Measurements from ENCODE around the gene COL5A2.

The COL5A2 gene

GRCh38 chr2:189176516-189176915, 3.0 kb downstream of the COL5A2 start:
- Histone ChIP-seq H3K27ac (ENCODE audit: low read length) (no peak overlapping the region), H2AFZ (ENCODE audit: low read depth, low read length) (no peak overlapping the region), H3K9ac (ENCODE audit: low read length) (no peak overlapping the region), H3K4me3 (ENCODE audit: low read length) (no peak overlapping the region), H3K4me2 (ENCODE audit: low read length) (no peak overlapping the region), H3K27me3 (ENCODE audit: low read depth, low read length) (peaks cover 2% of the 10 kb centered on the region; the same call in 1 of the 2 replicates), H3K36me3 (replicated peaks; ENCODE audit: low read depth, low read length) (no peaks in the 10 kb centered on the region), H3K79me2 (ENCODE audit: low read length) (no peaks in the 10 kb centered on the region), H4K20me1 (ENCODE audit: insufficient read depth, low read length) (no peaks in the 10 kb centered on the region), H3K4me1 (ENCODE audit: low read length) (no peaks in the 10 kb centered on the region), H3K9me3 (ENCODE audit: insufficient read depth, low read length) (no peaks in the 10 kb centered on the region)
- TF ChIP-seq CTCF (IDR thresholded peaks at IDR 0.05; ENCODE audit: low read depth, low read length) (no peak), EZH2phosphoT487 (IDR thresholded peaks at IDR 0.05; ENCODE audit: low read depth) (no peak)

- H2AFZ ChIP-seq (ENCODE audit: low read depth, low read length), result no peak overlapping the region
- H3K27me3 ChIP-seq (ENCODE audit: low read depth, low read length), result 0 out of 2 replicates have a peak, but pooled peaks cover 2% of the 10 kb centered on the region
- H3K4me3 ChIP-seq (ENCODE audit: low read length), result no peak overlapping the region
- H3K27ac ChIP-seq (ENCODE audit: low read length), result no peak overlapping the region
- H4K20me1 ChIP-seq (ENCODE audit: insufficient read depth, low read length), result no peaks in the 10 kb centered on the region
- H3K9me3 ChIP-seq (ENCODE audit: insufficient read depth, low read length), result no peaks in the 10 kb centered on the region
- H3K9ac ChIP-seq (ENCODE audit: low read length), result no peak overlapping the region
- no peaks in the 10 kb centered on the region for H3K4me1 ChIP-seq (ENCODE audit: low read length)
- H3K79me2 ChIP-seq (ENCODE audit: low read length), result no peaks in the 10 kb centered on the region
- H3K4me2 ChIP-seq (ENCODE audit: low read length), result no peak overlapping the region
- no peak for TF ChIP-seq EZH2phosphoT487 (IDR thresholded peaks at IDR 0.05; ENCODE audit: low read depth)
- TF ChIP-seq CTCF (IDR thresholded peaks at IDR 0.05; ENCODE audit: low read depth, low read length), result no peak
- H3K36me3 ChIP-seq (replicated peaks; ENCODE audit: low read depth, low read length), result no peaks in the 10 kb centered on the region
These were observed 3.6 kb downstream of the COL5A2 start for GRCh38 chr2:189175869-189176433.

- no peaks in the 10 kb centered on the region for H3K79me2 ChIP-seq (ENCODE audit: low read length)
- no peaks in the 10 kb centered on the region for H3K36me3 ChIP-seq (replicated peaks; ENCODE audit: low read depth, low read length)
- H3K4me2 ChIP-seq (ENCODE audit: low read length), result no peak overlapping the region
These were observed 7.5 kb downstream of the COL5A2 start for GRCh38 chr2:189171956-189172609.

More at GRCh38 chr2:189171956-189172609, 7.5 kb downstream of the COL5A2 start:
- Histone ChIP-seq H3K9ac (ENCODE audit: low read length) (no peak overlapping the region), H3K9me3 (ENCODE audit: insufficient read depth, low read length) (no peaks in the 10 kb centered on the region), H3K4me3 (ENCODE audit: low read length) (no peak overlapping the region), H2AFZ (ENCODE audit: low read depth, low read length) (no peak overlapping the region), H3K27me3 (ENCODE audit: low read depth, low read length) (no peaks in the 10 kb centered on the region), H3K27ac (ENCODE audit: low read length) (no peak overlapping the region), H3K4me1 (ENCODE audit: low read length) (no peaks in the 10 kb centered on the region), H4K20me1 (ENCODE audit: insufficient read depth, low read length) (no peaks in the 10 kb centered on the region)
- no peak for TF ChIP-seq EZH2phosphoT487 (IDR thresholded peaks at IDR 0.05; ENCODE audit: low read depth)
- TF ChIP-seq CTCF (IDR thresholded peaks at IDR 0.05; ENCODE audit: low read depth, low read length), result no peak
